ENCODE measurements around the gene KIFAP3.

DNA sequence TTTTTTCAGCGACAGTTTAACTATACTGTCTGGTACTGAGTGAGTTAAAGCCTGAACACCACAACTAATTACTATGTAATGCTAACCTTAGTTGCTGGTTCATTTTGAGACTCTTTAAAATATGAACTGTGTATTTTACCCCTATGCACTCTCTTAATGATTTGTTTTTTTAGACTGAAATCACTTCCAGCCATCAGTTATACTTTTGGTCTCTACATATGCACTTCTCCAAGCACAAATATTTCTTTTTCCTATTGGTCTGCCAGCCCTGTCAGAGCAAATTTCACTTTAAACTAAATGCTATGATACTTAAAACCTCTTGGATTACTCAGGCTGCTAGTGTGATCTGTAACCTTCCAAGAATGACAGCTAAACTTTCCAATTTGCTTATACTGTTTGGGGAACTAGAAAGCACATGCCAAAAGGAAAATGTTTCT lies 142.7 kb downstream of the KIFAP3 start:
- TF ChIP-seq CTCF (IDR thresholded peaks at IDR 0.05) (no peak), POLR2A (IDR thresholded peaks at IDR 0.05) (no peak)
